Vagina (tissue), 2 donors: ENCODE measurements around the gene PDE4D. TPM values are rescaled to one million over a fixed set of nuclear protein-coding genes. Genes with fewer than 3 reads are reported as not detected.

Experiments used
- DNase-seq, 2 donors: peaks; one replicate each; pipeline ENCODE4 v3.0.0-alpha.2; 2017; ENCODE audit errors: extremely low spot score in 2 of 2
- H3K27ac ChIP-seq: fragments of 200-600 bp; sonication (generic); one replicate; pipeline ENCODE4 v1.5.1; 2019
- H3K27me3 ChIP-seq: fragments of 200-600 bp; sonication (generic); one replicate; pipeline ENCODE4 v1.5.1; 2019
- H3K36me3 ChIP-seq, 2 donors: fragments of 200-600 bp; sonication (generic); one replicate each; pipeline ENCODE4 v1.5.1; 2017 to 2019
- H3K4me1 ChIP-seq: fragments of 200-600 bp; sonication (generic); one replicate; pipeline ENCODE4 v1.5.1; 2019
- H3K4me3 ChIP-seq, 2 donors: fragments of 200-600 bp; sonication (generic); 1 replicate in 1 of 2; 2 replicates in 1 of 2; pipeline ENCODE4 v1.5.1; 2016 to 2019
- H3K9me3 ChIP-seq: fragments of 200-600 bp; sonication (generic); one replicate; pipeline ENCODE4 v1.5.1; 2019
- CTCF ChIP-seq, 3 experiments: fragments of 450-650 bp in 2 of 3; fragments of 200-600 bp in 1 of 3; sonication (generic) in 1 of 3; IDR thresholded peaks; one replicate each; pipeline ENCODE4 v1.5.1; 2017 to 2019; ENCODE audit warnings: antibody characterized with exemption in 3 of 3, mild to moderate bottlenecking in 2 of 3, moderate library complexity in 2 of 3
- POLR2A ChIP-seq, 2 donors: fragments of 450-650 bp; IDR thresholded peaks; one replicate each; pipeline ENCODE4 v1.6.1; 2017; ENCODE audit warnings: antibody characterized with exemption in 2 of 2, mild to moderate bottlenecking in 2 of 2, moderate library complexity in 2 of 2
- POLR2AphosphoS5 ChIP-seq, 2 donors: sonication (generic); formaldehyde crosslinking; IDR thresholded peaks; one replicate each; pipeline ENCODE4 v1.9.0; 2017; ENCODE audit warnings: antibody characterized with exemption in 2 of 2, mild to moderate bottlenecking in 2 of 2, low read depth in 1 of 2; ENCODE audit not compliant: insufficient read depth in 1 of 2
- intact Hi-C: fragments of 100-400 bp; cut with DNase I; formaldehyde crosslinking; loops from one replicate; pipeline ENCODE4 v1.15.1; 2023
- total RNA-seq: library from RNA; depleted of rRNA; stranded (reverse); fragments of >200 nt; gene quantifications from one replicate; pipeline ENCODE4 v1.2.3, GENCODE V29; 2016

Gene PDE4D
- total RNA-seq, 1 donor from 2014 or later = 86.9 TPM

DNA sequence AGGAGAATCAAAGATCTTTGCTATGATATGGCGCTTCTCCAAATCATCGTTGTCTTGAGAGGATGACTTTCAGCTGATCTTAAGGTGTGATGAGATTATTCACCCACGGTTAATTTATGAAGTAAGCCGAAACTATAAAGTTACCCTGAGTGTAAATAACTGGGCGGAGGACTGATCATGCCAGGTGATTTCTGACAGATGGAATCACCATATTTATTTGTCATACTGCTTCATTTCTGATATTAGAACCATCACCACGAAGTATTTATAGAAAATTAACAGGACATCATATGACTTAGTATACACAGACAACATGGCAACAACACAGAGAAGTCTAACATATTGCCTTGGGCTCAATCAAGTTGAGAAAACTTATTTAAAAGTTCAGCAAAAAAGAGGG lies 708.8 kb downstream of the PDE4D start:
- DNase-seq = no peak
- intact Hi-C loops = loop anchor here (5.0 kb wide), 1 partner anchor 183 kb away; no protein-coding TSS in a partner anchor
- TF ChIP-seq POLR2AphosphoS5 (IDR thresholded peaks at IDR 0.05; ENCODE audit: insufficient read depth in 1 of 2, low read depth in 1 of 2) (no peak), POLR2A (IDR thresholded peaks at IDR 0.05) (no peak), CTCF (IDR thresholded peaks at IDR 0.05) (no peak)
- Histone ChIP-seq H3K27ac (no peak overlapping the region), H3K27me3 (no peaks in the 10 kb centered on the region), H3K4me1 (no peaks in the 10 kb centered on the region), H3K4me3 (no peak overlapping the region), H3K36me3 (no peaks in the 10 kb centered on the region), H3K9me3 (no peaks in the 10 kb centered on the region)

- H3K4me3 ChIP-seq = no peak overlapping the region
- no peak overlapping the region for H3K27ac ChIP-seq
- H3K36me3 ChIP-seq = no peaks in the 10 kb centered on the region
- no peaks in the 10 kb centered on the region for H3K9me3 ChIP-seq
- H3K27me3 ChIP-seq = no peaks in the 10 kb centered on the region
- intact Hi-C loops = no loop called here
- H3K4me1 ChIP-seq = no peaks in the 10 kb centered on the region
- DNase-seq = no peak
- TF ChIP-seq CTCF (IDR thresholded peaks at IDR 0.05) = no peak
- TF ChIP-seq POLR2A (IDR thresholded peaks at IDR 0.05) = no peak
- no peak for TF ChIP-seq POLR2AphosphoS5 (IDR thresholded peaks at IDR 0.05; ENCODE audit: insufficient read depth in 1 of 2, low read depth in 1 of 2)
Observed at GRCh38 chr5:59182760-59183159, 710.8 kb downstream of the PDE4D start.

DNA sequence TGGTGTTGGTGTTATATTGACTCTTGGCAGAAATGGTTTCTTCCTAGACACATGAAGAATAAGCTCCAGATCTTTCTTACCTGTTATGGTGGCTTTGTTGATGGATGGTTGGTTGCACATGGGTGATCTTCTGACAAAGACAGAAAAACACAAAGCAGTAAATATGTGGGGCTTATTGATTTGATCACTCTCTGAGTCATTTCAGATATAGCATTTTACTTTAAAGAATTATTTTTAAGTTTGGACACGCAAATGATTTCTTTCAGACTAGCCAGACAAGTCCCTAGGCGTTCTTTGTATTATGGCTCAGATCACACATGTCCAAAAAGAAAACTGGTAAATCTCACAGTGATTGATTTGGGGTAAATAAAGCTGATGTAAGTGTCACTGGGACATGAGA lies 713.0 kb downstream of the PDE4D start:
- no peak overlapping the region for H3K27ac ChIP-seq
- TF ChIP-seq POLR2AphosphoS5 (IDR thresholded peaks at IDR 0.05; ENCODE audit: insufficient read depth in 1 of 2, low read depth in 1 of 2) = no peak
- TF ChIP-seq POLR2A (IDR thresholded peaks at IDR 0.05) = no peak
- TF ChIP-seq CTCF (IDR thresholded peaks at IDR 0.05) = no peak
- intact Hi-C loops = no loop called here
- H3K4me1 ChIP-seq = no peaks in the 10 kb centered on the region
- no peak for DNase-seq
- no peaks in the 10 kb centered on the region for H3K36me3 ChIP-seq
- H3K27me3 ChIP-seq = no peaks in the 10 kb centered on the region
- no peak overlapping the region for H3K4me3 ChIP-seq
- H3K9me3 ChIP-seq = no peaks in the 10 kb centered on the region

DNA sequence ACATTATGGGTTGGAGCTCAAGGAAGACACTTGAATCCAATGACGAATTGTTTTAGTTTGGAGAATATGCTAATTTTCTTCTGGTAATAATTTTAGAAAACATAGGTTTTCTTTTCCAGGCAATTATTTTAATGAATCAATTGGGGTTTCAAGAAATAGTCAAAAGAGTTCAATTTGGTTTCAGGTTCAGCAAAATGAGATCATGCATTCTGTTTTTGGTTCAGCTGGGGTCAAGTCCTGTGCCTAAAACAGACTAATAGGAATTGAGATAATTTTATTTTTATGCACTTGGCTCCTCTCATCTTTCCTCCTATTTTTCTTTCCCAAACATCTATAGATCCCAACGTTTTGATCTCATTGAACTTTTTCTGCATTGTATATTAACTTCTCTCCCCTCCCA lies 713.8 kb downstream of the PDE4D start:
- no peaks in the 10 kb centered on the region for H3K9me3 ChIP-seq
- intact Hi-C loops = loop anchor here (5.0 to 10.0 kb wide), 2 partner anchors 295 to 1128 kb away; no protein-coding TSS in a partner anchor
- DNase-seq = no peak
- no peak for TF ChIP-seq POLR2AphosphoS5 (IDR thresholded peaks at IDR 0.05; ENCODE audit: insufficient read depth in 1 of 2, low read depth in 1 of 2)
- no peak for TF ChIP-seq POLR2A (IDR thresholded peaks at IDR 0.05)
- no peak for TF ChIP-seq CTCF (IDR thresholded peaks at IDR 0.05)
- H3K27ac ChIP-seq = no peak overlapping the region
- no peaks in the 10 kb centered on the region for H3K36me3 ChIP-seq
- no peaks in the 10 kb centered on the region for H3K27me3 ChIP-seq
- no peak overlapping the region for H3K4me3 ChIP-seq
- no peaks in the 10 kb centered on the region for H3K4me1 ChIP-seq

DNA sequence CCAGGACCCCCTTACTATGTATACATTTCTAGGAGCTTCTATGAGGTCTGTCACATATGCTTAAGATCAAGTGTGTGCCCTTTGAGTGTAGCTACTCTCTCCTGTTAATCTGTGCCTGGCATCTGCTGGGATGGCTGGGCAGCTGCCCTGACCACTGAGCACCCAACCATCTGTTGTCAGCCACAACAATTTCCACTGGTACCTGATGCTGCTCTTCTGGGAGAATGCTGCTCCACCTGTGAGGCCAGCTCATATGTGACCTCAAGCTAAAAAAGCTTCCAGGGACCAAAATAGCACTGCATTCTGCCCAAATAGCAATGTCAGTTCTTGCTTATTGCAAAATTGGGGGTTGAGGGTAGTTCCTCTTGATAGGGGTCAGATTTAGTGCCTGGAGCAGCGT lies 715.0 kb downstream of the PDE4D start:
- no peaks in the 10 kb centered on the region for H3K4me1 ChIP-seq
- no peaks in the 10 kb centered on the region for H3K27me3 ChIP-seq
- H3K36me3 ChIP-seq = no peaks in the 10 kb centered on the region
- TF ChIP-seq CTCF (IDR thresholded peaks at IDR 0.05) (no peak), POLR2AphosphoS5 (IDR thresholded peaks at IDR 0.05; ENCODE audit: insufficient read depth in 1 of 2, low read depth in 1 of 2) (no peak), POLR2A (IDR thresholded peaks at IDR 0.05) (no peak)
- H3K27ac ChIP-seq = no peak overlapping the region
- no peak for DNase-seq
- no peaks in the 10 kb centered on the region for H3K9me3 ChIP-seq
- H3K4me3 ChIP-seq = no peak overlapping the region
- intact Hi-C loops = loop anchor here (5.0 to 10.0 kb wide), 2 partner anchors 294 to 1129 kb away; no protein-coding TSS in a partner anchor
